ENCODE measurements around the gene SNPH.

DNA sequence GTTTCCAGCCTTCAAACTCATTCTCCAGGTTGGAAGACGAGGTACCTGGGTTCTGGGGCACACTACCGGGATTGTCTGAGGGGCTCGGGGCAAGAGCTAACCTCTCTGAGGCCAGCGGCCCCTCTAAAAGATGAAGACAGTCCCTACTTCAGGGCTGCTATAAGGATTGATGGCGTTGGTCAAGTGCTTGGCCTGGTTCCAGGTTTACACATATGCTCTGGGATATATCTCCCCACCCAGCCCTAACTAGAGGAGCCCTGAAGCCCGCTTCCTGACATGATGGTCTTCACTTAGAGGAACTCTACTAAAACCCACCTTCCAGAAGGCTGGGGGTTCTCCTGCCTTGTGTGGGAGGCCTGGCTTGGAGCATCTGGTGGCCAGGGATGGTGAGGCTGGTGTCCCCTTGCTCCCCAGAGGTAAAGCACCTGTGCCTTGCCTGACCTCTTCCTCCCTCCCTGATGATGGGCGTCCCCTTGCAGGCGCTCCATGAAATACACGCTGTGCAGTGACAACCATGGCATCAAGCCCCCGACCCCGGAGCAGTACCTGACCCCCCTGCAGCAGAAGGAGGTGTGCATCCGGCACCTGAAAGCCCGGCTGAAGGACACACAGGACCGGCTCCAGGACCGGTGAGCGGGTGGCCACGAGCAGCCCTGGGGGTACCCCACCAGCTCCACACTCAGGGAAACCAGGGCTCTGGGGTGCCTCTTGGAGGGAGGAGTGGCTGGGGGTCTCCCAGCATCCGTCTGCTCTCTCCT, 34.2 kb downstream of the SNPH start:
- TF ChIP-seq MYC (IDR thresholded peaks at IDR 0.05; ENCODE audit: borderline replicate concordance, low read length): no peak
- TF ChIP-seq NR3C1 (IDR thresholded peaks at IDR 0.05): no peak
- TF ChIP-seq, protein P1, sequence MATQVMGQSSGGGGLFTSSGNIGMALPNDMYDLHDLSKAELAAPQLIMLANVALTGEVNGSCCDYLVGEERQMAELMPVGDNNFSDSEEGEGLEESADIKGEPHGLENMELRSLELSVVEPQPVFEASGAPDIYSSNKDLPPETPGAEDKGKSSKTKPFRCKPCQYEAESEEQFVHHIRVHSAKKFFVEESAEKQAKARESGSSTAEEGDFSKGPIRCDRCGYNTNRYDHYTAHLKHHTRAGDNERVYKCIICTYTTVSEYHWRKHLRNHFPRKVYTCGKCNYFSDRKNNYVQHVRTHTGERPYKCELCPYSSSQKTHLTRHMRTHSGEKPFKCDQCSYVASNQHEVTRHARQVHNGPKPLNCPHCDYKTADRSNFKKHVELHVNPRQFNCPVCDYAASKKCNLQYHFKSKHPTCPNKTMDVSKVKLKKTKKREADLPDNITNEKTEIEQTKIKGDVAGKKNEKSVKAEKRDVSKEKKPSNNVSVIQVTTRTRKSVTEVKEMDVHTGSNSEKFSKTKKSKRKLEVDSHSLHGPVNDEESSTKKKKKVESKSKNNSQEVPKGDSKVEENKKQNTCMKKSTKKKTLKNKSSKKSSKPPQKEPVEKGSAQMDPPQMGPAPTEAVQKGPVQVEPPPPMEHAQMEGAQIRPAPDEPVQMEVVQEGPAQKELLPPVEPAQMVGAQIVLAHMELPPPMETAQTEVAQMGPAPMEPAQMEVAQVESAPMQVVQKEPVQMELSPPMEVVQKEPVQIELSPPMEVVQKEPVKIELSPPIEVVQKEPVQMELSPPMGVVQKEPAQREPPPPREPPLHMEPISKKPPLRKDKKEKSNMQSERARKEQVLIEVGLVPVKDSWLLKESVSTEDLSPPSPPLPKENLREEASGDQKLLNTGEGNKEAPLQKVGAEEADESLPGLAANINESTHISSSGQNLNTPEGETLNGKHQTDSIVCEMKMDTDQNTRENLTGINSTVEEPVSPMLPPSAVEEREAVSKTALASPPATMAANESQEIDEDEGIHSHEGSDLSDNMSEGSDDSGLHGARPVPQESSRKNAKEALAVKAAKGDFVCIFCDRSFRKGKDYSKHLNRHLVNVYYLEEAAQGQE (IDR thresholded peaks at IDR 0.05): no peak
- TF ChIP-seq, protein P2, sequence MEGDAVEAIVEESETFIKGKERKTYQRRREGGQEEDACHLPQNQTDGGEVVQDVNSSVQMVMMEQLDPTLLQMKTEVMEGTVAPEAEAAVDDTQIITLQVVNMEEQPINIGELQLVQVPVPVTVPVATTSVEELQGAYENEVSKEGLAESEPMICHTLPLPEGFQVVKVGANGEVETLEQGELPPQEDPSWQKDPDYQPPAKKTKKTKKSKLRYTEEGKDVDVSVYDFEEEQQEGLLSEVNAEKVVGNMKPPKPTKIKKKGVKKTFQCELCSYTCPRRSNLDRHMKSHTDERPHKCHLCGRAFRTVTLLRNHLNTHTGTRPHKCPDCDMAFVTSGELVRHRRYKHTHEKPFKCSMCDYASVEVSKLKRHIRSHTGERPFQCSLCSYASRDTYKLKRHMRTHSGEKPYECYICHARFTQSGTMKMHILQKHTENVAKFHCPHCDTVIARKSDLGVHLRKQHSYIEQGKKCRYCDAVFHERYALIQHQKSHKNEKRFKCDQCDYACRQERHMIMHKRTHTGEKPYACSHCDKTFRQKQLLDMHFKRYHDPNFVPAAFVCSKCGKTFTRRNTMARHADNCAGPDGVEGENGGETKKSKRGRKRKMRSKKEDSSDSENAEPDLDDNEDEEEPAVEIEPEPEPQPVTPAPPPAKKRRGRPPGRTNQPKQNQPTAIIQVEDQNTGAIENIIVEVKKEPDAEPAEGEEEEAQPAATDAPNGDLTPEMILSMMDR (IDR thresholded peaks at IDR 0.05): no peak
- no peak for TF ChIP-seq KDM1A (IDR thresholded peaks at IDR 0.05; ENCODE audit: low read depth)
